Inflammatory macrophage treated with lipopolysaccharide for 4 hours (primary cell): ENCODE results near the gene ZC3H8.
A peak's percentile ranks its signal among the peaks of the same experiment; 100 is the strongest.
"Not testable (repeated sequence)": the region's sequence is repeated elsewhere in the genome, so short reads cannot be mapped to it uniquely, and the experiment has no call there.

Experiments
- DNase-seq: peaks from one replicate; pipeline ENCODE4 v3.0.0-alpha.2; 2020

ZC3H8 gene

GRCh38 chr2:112259509-112260294 lies 4.9 kb upstream of the ZC3H8 start:
- peak; percentile 83 for DNase-seq

GRCh38 chr2:112257575-112257974 lies 2.7 kb upstream of the ZC3H8 start:
- peak; percentile 91 for DNase-seq

GRCh38 chr2:112256654-112257053 lies 1.8 kb upstream of the ZC3H8 start:
- DNase-seq, result peak; percentile 20

GRCh38 chr2:112255875-112256274 lies 1.0 kb upstream of the ZC3H8 start:
- DNase-seq, result peak; percentile 76

GRCh38 chr2:112253261-112253815 lies 1.5 kb downstream of the ZC3H8 start:
- peak; percentile 35 for DNase-seq

- no peak for DNase-seq
These were observed 3.6 kb downstream of the ZC3H8 start for GRCh38 chr2:112251271-112251670.

GRCh38 chr2:112244854-112245253 lies 10.0 kb downstream of the ZC3H8 start:
- DNase-seq, result no peak

GRCh38 chr2:112243233-112243632 lies 11.6 kb downstream of the ZC3H8 start:
- no peak for DNase-seq

GRCh38 chr2:112242384-112242783 lies 12.5 kb downstream of the ZC3H8 start:
- DNase-seq, result no peak

- no peak for DNase-seq
These were observed 15.0 kb downstream of the ZC3H8 start for GRCh38 chr2:112239862-112240261.

- no peak for DNase-seq
These were observed 24.5 kb downstream of the ZC3H8 start for GRCh38 chr2:112230371-112230770.

- DNase-seq, result no peak
These were observed 25.5 kb downstream of the ZC3H8 start for GRCh38 chr2:112229348-112229747.

GRCh38 chr2:112220831-112221230 lies 34.0 kb downstream of the ZC3H8 start:
- DNase-seq, result no peak

GRCh38 chr2:112220186-112220585 lies 34.7 kb downstream of the ZC3H8 start:
- DNase-seq, result no peak

GRCh38 chr2:112217854-112218253 lies 37.0 kb downstream of the ZC3H8 start:
- no peak for DNase-seq

GRCh38 chr2:112216167-112216566 lies 38.7 kb downstream of the ZC3H8 start:
- DNase-seq, result no peak

- not testable (repeated sequence) for DNase-seq
These were observed 46.9 kb downstream of the ZC3H8 start for GRCh38 chr2:112207905-112208304.

GRCh38 chr2:112204411-112204810 lies 50.4 kb downstream of the ZC3H8 start:
- DNase-seq, result no peak

GRCh38 chr2:112201696-112202430 lies 53.0 kb downstream of the ZC3H8 start:
- DNase-seq, result no peak

GRCh38 chr2:112199188-112199587 lies 55.7 kb downstream of the ZC3H8 start:
- no peak for DNase-seq

- DNase-seq, result no peak
These were observed 56.1 kb downstream of the ZC3H8 start for GRCh38 chr2:112198780-112199179.

GRCh38 chr2:112197868-112198267 lies 57.0 kb downstream of the ZC3H8 start:
- DNase-seq, result no peak

GRCh38 chr2:112195950-112196349 lies 58.9 kb downstream of the ZC3H8 start:
- DNase-seq, result no peak

GRCh38 chr2:112195167-112195766 lies 59.6 kb downstream of the ZC3H8 start:
- no peak for DNase-seq
